A549 (cell line): Measurements from ENCODE around the gene PDIK1L.

ENCODE experiments used
- BCL3 ChIP-seq: fragments of >200 bp; sonication (Bioruptor Twin); formaldehyde crosslinking; IDR thresholded peaks from 3 replicates; pipeline ENCODE4 v1.6.1; 2016
- CBX8 ChIP-seq: fragments of 200-600 bp; sonication (generic); IDR thresholded peaks from 2 replicates; pipeline ENCODE4 v1.6.1; 2016
- EP300 ChIP-seq, 2 experiments: fragments of >200 bp; sonication (Bioruptor Twin); formaldehyde crosslinking; IDR thresholded peaks; 2 replicates in 1 of 2; 3 replicates in 1 of 2; pipeline ENCODE4 v1.6.1; 2016 to 2017
- HOXB13 ChIP-seq: fragments of 250-450 bp; sonication (Bioruptor Pico); IDR thresholded peaks from 2 replicates; pipeline ENCODE4 v1.5.0; 2020; ENCODE audit warnings: low read depth, mild to moderate bottlenecking, moderate library complexity
- JUN ChIP-seq, 2 experiments: fragments of >200 bp; sonication (Bioruptor Twin); formaldehyde crosslinking; IDR thresholded peaks; 2 replicates in 1 of 2; 3 replicates in 1 of 2; pipeline ENCODE4 v1.6.1; 2016 to 2017
- KDM5A ChIP-seq: fragments of 200-600 bp; sonication (generic); IDR thresholded peaks from 2 replicates; pipeline ENCODE4 v1.6.1; 2016; ENCODE audit warnings: antibody characterized with exemption, mild to moderate bottlenecking
- MAX ChIP-seq: IDR thresholded peaks from 2 replicates; pipeline ENCODE4 v1.6.1; 2012
- MYC ChIP-seq: IDR thresholded peaks from 2 replicates; pipeline ENCODE4 v1.6.1; 2012; ENCODE audit warnings: mild to moderate bottlenecking, inconsistent platforms, low read length, improper control_type of control experiment, borderline replicate concordance
- PHF8 ChIP-seq: fragments of 200-600 bp; sonication (generic); IDR thresholded peaks from 2 replicates; pipeline ENCODE4 v1.6.1; 2016; ENCODE audit warnings: low read depth, mild to moderate bottlenecking, antibody characterized with exemption, moderate library complexity, borderline replicate concordance
- POLR2A ChIP-seq: IDR thresholded peaks from 2 replicates; pipeline ENCODE4 v1.6.1; 2012; ENCODE audit warnings: mild to moderate bottlenecking, low read length
- RAD21 ChIP-seq, 2 experiments: fragments of >200 bp in 1 of 2; sonication (Bioruptor Twin) in 1 of 2; formaldehyde crosslinking in 1 of 2; IDR thresholded peaks in 1 of 2; conservative IDR thresholded peaks in 1 of 2; 2 replicates in 1 of 2; 3 replicates in 1 of 2; pipeline ENCODE4 v1.6.1; 2012 to 2018; ENCODE audit warnings: inconsistent platforms in 1 of 2
- REST ChIP-seq: fragments of 200-600 bp; sonication (generic); IDR thresholded peaks from 2 replicates; pipeline ENCODE4 v1.6.1; 2016; ENCODE audit warnings: antibody characterized with exemption, mild to moderate bottlenecking, moderate library complexity
- TP53 ChIP-seq: fragments of 250-450 bp; sonication (Bioruptor Pico); IDR thresholded peaks from 2 replicates; pipeline ENCODE4 v1.5.0; 2021; ENCODE audit warnings: mild to moderate bottlenecking, moderate library complexity
- TF ChIP-seq, protein P1 (sequence below): fragments of >200 bp; sonication (Bioruptor Twin); formaldehyde crosslinking; IDR thresholded peaks from 3 replicates; pipeline ENCODE4 v1.5.1; 2016

- TF ChIP-seq RAD21 (conservative IDR thresholded peaks at IDR 0.05 in 1 of 2, IDR thresholded peaks at IDR 0.05 in 1 of 2): no peak
- TF ChIP-seq, protein P1, sequence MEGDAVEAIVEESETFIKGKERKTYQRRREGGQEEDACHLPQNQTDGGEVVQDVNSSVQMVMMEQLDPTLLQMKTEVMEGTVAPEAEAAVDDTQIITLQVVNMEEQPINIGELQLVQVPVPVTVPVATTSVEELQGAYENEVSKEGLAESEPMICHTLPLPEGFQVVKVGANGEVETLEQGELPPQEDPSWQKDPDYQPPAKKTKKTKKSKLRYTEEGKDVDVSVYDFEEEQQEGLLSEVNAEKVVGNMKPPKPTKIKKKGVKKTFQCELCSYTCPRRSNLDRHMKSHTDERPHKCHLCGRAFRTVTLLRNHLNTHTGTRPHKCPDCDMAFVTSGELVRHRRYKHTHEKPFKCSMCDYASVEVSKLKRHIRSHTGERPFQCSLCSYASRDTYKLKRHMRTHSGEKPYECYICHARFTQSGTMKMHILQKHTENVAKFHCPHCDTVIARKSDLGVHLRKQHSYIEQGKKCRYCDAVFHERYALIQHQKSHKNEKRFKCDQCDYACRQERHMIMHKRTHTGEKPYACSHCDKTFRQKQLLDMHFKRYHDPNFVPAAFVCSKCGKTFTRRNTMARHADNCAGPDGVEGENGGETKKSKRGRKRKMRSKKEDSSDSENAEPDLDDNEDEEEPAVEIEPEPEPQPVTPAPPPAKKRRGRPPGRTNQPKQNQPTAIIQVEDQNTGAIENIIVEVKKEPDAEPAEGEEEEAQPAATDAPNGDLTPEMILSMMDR: no peak
- TF ChIP-seq JUN (IDR thresholded peaks at IDR 0.05): no peak
- no peak for TF ChIP-seq PHF8
- TF ChIP-seq BCL3: no peak
- no peak for TF ChIP-seq POLR2A
- TF ChIP-seq EP300 (IDR thresholded peaks at IDR 0.05): no peak
- TF ChIP-seq MAX: no peak
- no peak for TF ChIP-seq CBX8
- no peak for TF ChIP-seq HOXB13
- TF ChIP-seq REST: no peak
- TF ChIP-seq TP53 (CRISPR knock-in tag): no peak
- no peak for TF ChIP-seq KDM5A
- no peak for TF ChIP-seq MYC
Observed at GRCh38 chr1:26099780-26100179, 11.8 kb upstream of the PDIK1L start.
